HG02938 (cell line): ENCODE results near the gene CT45A7.
"Not testable (repeated sequence)": the region's sequence is repeated elsewhere in the genome, so short reads cannot be mapped to it uniquely, and the experiment has no call there.

Experiments used
- ATAC-seq: cut with Tn5 transposase; IDR thresholded peaks from one replicate; pipeline ENCODE4 v1.9.1; 2021; ENCODE audit warnings: mild to moderate bottlenecking, moderate library complexity; ENCODE audit not compliant: unreplicated experiment

The CT45A7 gene

GRCh38 chrX:135837180-135837579 lies at the start of gene CT45A7:
CT45A7 (minus strand) TSS chrX:135837280; CDS start chrX:135833533, 3,747 bp downstream.
- not testable (repeated sequence) for ATAC-seq

- ATAC-seq = not testable (repeated sequence)
Measured at GRCh38 chrX:135882741-135883140, 45.7 kb upstream of the CT45A7 start.

GRCh38 chrX:135871712-135872111 lies 34.6 kb upstream of the CT45A7 start, which contains the start of gene CT45A9:
CT45A9 (minus strand) TSS chrX:135871812; CDS start chrX:135868061, 3,751 bp downstream.
- not testable (repeated sequence) for ATAC-seq

- ATAC-seq = not testable (repeated sequence)
Measured at GRCh38 chrX:135854438-135854837, 17.4 kb upstream of the CT45A7 start, which contains the start of gene CT45A8. CT45A8 (minus strand) TSS chrX:135854538; CDS start chrX:135850783, 3,755 bp downstream.

GRCh38 chrX:135819912-135820311 lies 17.2 kb downstream of the CT45A7 start, which contains the start of gene CT45A2:
CT45A2 (minus strand) TSS chrX:135820012; CDS start chrX:135816265, 3,747 bp downstream.
- not testable (repeated sequence) for ATAC-seq

- not testable (repeated sequence) for ATAC-seq
Measured at GRCh38 chrX:135802687-135803086, 34.4 kb downstream of the CT45A7 start, which contains the start of gene CT45A6. CT45A6 (minus strand) TSS chrX:135802787; CDS start chrX:135798993, 3,794 bp downstream.

GRCh38 chrX:135785403-135785802 lies 51.7 kb downstream of the CT45A7 start, which contains the start of gene CT45A5:
CT45A5 (minus strand) TSS chrX:135785503; CDS start chrX:135781729, 3,774 bp downstream.
- not testable (repeated sequence) for ATAC-seq
